GM23248 (cell line): ENCODE measurements around the gene VRK3. TPM values are rescaled to one million over a fixed set of nuclear protein-coding genes. Genes with fewer than 3 reads are reported as not detected.

Source experiments
- DNase-seq: peaks from one replicate; pipeline ENCODE4 v3.0.0-alpha.2; 2015
- H2AFZ ChIP-seq: fragments of 200-600 bp; sonication (generic); 2 replicates; pipeline ENCODE4 v1.6.1; 2016; ENCODE audit warnings: antibody characterized with exemption
- H3F3A ChIP-seq: fragments of 200-600 bp; sonication (generic); 2 replicates; pipeline ENCODE4 v1.6.1; 2016; ENCODE audit warnings: mild to moderate bottlenecking, antibody characterized with exemption, mixed run types; ENCODE audit not compliant: insufficient read depth
- H3K27ac ChIP-seq: fragments of 200-600 bp; sonication (generic); 2 replicates; pipeline ENCODE4 v1.5.1; 2016; ENCODE audit warnings: mild to moderate bottlenecking
- H3K27me3 ChIP-seq: fragments of 200-600 bp; sonication (generic); replicated peaks from 2 replicates; pipeline ENCODE4 v1.6.1; 2016; ENCODE audit warnings: mild to moderate bottlenecking; ENCODE audit not compliant: insufficient read depth
- H3K36me3 ChIP-seq: fragments of 200-600 bp; sonication (generic); 2 replicates; pipeline ENCODE4 v1.6.1; 2016; ENCODE audit warnings: low read depth, mild to moderate bottlenecking
- H3K4me1 ChIP-seq: fragments of 200-600 bp; sonication (generic); 2 replicates; pipeline ENCODE4 v1.6.1; 2016; ENCODE audit warnings: mild to moderate bottlenecking; ENCODE audit not compliant: insufficient read depth
- H3K4me2 ChIP-seq: fragments of 200-600 bp; sonication (generic); one replicate; pipeline ENCODE4 v1.6.1; 2016; ENCODE audit warnings: mild to moderate bottlenecking; ENCODE audit not compliant: unreplicated experiment
- H3K4me3 ChIP-seq: fragments of 200-600 bp; sonication (generic); 2 replicates; pipeline ENCODE4 v1.5.1; 2016; ENCODE audit warnings: mild to moderate bottlenecking
- H3K79me2 ChIP-seq: fragments of 200-600 bp; sonication (generic); 2 replicates; pipeline ENCODE4 v1.6.1; 2016; ENCODE audit warnings: mild to moderate bottlenecking; ENCODE audit not compliant: insufficient read depth
- H3K9ac ChIP-seq: fragments of 200-600 bp; sonication (generic); 2 replicates; pipeline ENCODE4 v1.6.1; 2016; ENCODE audit warnings: mild to moderate bottlenecking
- H3K9me2 ChIP-seq: fragments of 200-600 bp; sonication (generic); 2 replicates; pipeline ENCODE4 v1.6.1; 2016; ENCODE audit warnings: mixed run types, mild to moderate bottlenecking, moderate library complexity; ENCODE audit not compliant: insufficient read depth
- H3K9me3 ChIP-seq: fragments of 200-600 bp; sonication (generic); one replicate; pipeline ENCODE4 v1.6.1; 2017; ENCODE audit warnings: low read depth
- H4K20me1 ChIP-seq: fragments of 200-600 bp; sonication (generic); 2 replicates; pipeline ENCODE4 v1.6.0; 2016; ENCODE audit not compliant: insufficient read depth
- EZH2 ChIP-seq: fragments of 200-600 bp; sonication (generic); IDR thresholded peaks from 2 replicates; pipeline ENCODE4 v1.6.1; 2018; ENCODE audit warnings: antibody characterized with exemption, mild to moderate bottlenecking; ENCODE audit not compliant: insufficient read depth, poor library complexity, severe bottlenecking
- EZH2phosphoT487 ChIP-seq: fragments of 200-600 bp; sonication (generic); IDR thresholded peaks from 2 replicates; pipeline ENCODE4 v1.6.1; 2018; ENCODE audit warnings: antibody characterized with exemption, moderate library complexity, mild to moderate bottlenecking, low read depth; ENCODE audit not compliant: insufficient read depth
- WGBS, 2 experiments: methylation state at CpG; one replicate each; pipeline ENCODE4 v1.1.6; 2015 to 2017; ENCODE audit warnings: low lambda C conversion rate in 2 of 2, low coverage in 1 of 2; ENCODE audit errors: missing lambda C conversion rate in 2 of 2; 5-methylcytosine and 5-hydroxymethylcytosine counted together
- in situ Hi-C: fragments of 300-500 bp; cut with MboI; formaldehyde crosslinking; loops from 2 replicates; pipeline ENCODE4 v1.15.0; 2020
- polyA plus RNA-seq: library from polyadenylated mRNA; unstranded; fragments of >200 nt; fragmentation: Nextera tagmentation; extraction: Ambion mirVana; gene quantifications from 2 replicates; pipeline ENCODE4 v1.2.1, GENCODE V29; 2016
- total RNA-seq: library from RNA; depleted of rRNA; stranded (reverse); fragments of >200 nt; shearing (Covaris generic); gene quantifications from 2 replicates; pipeline ENCODE4 v1.2.3, GENCODE V29; 2014

The VRK3 gene
- total and polyA plus RNA-seq, 2 experiments from 2014 or later: 30.8 to 45.6 TPM

DNA sequence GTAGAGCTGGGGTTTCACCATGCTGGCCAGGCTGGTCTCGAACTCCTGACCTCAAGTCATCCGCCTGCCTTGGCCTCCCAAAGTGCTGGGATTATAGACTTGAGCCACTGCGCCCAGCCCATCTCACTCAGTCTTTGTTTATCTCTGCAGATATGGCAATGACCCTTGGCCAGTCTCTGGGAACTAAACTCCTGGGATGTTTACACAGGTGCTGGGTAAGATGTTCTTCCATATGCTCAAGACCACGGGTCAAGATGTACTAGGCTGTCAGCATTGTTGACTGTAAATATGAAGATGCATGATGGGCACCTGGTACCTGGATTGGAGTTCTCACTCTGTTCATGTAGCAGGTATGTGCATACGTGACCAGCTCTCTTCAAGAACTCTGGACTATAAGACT lies 36.5 kb upstream of the VRK3 start:
- TF ChIP-seq EZH2phosphoT487 (no peak), EZH2 (no peak)
- no peaks in the 10 kb centered on the region for H3K9me2 ChIP-seq
- DNase-seq: no peak
- H3K9me3 ChIP-seq: no peaks in the 10 kb centered on the region
- no peaks in the 10 kb centered on the region for H3K4me1 ChIP-seq
- H3K9ac ChIP-seq: no peak overlapping the region
- H2AFZ ChIP-seq: no peak overlapping the region
- no peaks in the 10 kb centered on the region for H3K27me3 ChIP-seq
- H3K36me3 ChIP-seq: no peaks in the 10 kb centered on the region
- WGBS, 2 experiments: 24 to 35% methylated on average over 5 of the region's 5 CpGs
- no peaks in the 10 kb centered on the region for H3K79me2 ChIP-seq
- in situ Hi-C loops: no loop called here
- no peak overlapping the region for H3K4me2 ChIP-seq
- H3K27ac ChIP-seq: no peak overlapping the region
- H3F3A ChIP-seq: no peaks in the 10 kb centered on the region
- no peaks in the 10 kb centered on the region for H4K20me1 ChIP-seq
- no peak overlapping the region for H3K4me3 ChIP-seq

DNA sequence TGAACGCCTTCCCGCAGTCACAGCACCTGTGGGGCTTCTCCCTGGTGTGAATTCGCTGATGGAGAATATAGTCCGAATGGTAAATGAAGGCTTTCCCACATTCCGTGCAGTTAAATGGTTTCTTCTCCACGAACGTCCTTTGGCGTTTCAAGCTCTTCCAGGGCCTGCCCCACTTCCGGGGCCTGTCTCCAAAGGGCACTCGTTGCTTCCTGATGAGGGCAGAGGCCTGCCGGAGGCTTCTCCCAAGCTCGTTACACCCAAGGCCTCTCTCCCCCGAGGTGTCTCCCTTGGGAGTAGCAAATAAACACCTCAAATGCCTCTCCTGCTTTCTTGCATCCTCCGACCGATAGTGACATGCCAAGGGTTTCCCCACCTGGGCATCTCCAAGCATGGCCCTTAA lies 34.9 kb upstream of the VRK3 start:
- WGBS, 2 experiments: 46 to 49% methylated on average over 15 of the region's 15 CpGs
- Histone ChIP-seq H3K27me3 (no peaks in the 10 kb centered on the region), H2AFZ (no peak overlapping the region), H3K9me2 (no peaks in the 10 kb centered on the region), H3K4me1 (no peaks in the 10 kb centered on the region), H4K20me1 (no peaks in the 10 kb centered on the region), H3K9ac (no peak overlapping the region), H3K79me2 (no peaks in the 10 kb centered on the region), H3K27ac (no peak overlapping the region), H3K4me2 (no peak overlapping the region), H3K9me3 (no peaks in the 10 kb centered on the region), H3K4me3 (no peak overlapping the region), H3F3A (no peaks in the 10 kb centered on the region), H3K36me3 (no peaks in the 10 kb centered on the region)
- no peak for DNase-seq
- TF ChIP-seq EZH2phosphoT487: no peak
- no peak for TF ChIP-seq EZH2
- in situ Hi-C loops: no loop called here

- TF ChIP-seq EZH2phosphoT487 (no peak), EZH2 (no peak)
- H3K4me1 ChIP-seq: no peaks in the 10 kb centered on the region
- in situ Hi-C loops: no loop called here
- H3K27ac ChIP-seq: no peak overlapping the region
- no peaks in the 10 kb centered on the region for H3K9me3 ChIP-seq
- WGBS, 2 experiments: 51 to 55% methylated on average over 6 of the region's 6 CpGs
- no peak overlapping the region for H3K4me2 ChIP-seq
- no peaks in the 10 kb centered on the region for H3K79me2 ChIP-seq
- no peak overlapping the region for H2AFZ ChIP-seq
- H3K9ac ChIP-seq: no peak overlapping the region
- H3K27me3 ChIP-seq: no peaks in the 10 kb centered on the region
- DNase-seq: no peak
- no peaks in the 10 kb centered on the region for H4K20me1 ChIP-seq
- no peaks in the 10 kb centered on the region for H3F3A ChIP-seq
- H3K4me3 ChIP-seq: no peak overlapping the region
- no peaks in the 10 kb centered on the region for H3K9me2 ChIP-seq
- no peaks in the 10 kb centered on the region for H3K36me3 ChIP-seq
Measured at GRCh38 chr19:50059045-50059444, 33.9 kb upstream of the VRK3 start.

DNA sequence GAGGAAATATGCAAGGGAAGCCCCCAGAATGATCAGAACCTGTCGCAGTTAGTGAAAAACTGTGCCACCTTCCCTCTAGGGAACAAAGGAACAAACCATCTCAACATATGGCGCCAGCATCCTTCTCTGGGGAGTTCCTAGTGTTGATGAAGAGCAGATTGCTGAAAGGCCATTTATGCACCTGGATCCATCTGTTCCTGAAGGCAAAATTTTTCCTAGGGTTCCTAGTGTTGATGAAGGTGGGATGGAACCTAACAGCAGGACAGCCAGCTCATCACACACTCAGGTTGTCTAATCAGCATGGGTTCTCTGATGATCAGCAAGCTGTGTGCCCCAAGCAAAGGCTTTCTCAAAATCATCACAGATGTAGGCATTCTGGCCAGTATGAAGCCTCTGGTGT lies 33.3 kb upstream of the VRK3 start:
- in situ Hi-C loops: no loop called here
- Histone ChIP-seq H3K4me2 (no peak overlapping the region), H3F3A (no peaks in the 10 kb centered on the region), H3K36me3 (no peaks in the 10 kb centered on the region), H3K27ac (no peak overlapping the region), H3K4me3 (no peak overlapping the region), H3K9me2 (no peaks in the 10 kb centered on the region), H3K79me2 (no peaks in the 10 kb centered on the region), H3K27me3 (no peaks in the 10 kb centered on the region), H4K20me1 (no peaks in the 10 kb centered on the region), H2AFZ (no peak overlapping the region), H3K4me1 (no peaks in the 10 kb centered on the region), H3K9me3 (no peaks in the 10 kb centered on the region), H3K9ac (no peak overlapping the region)
- no peak for TF ChIP-seq EZH2phosphoT487
- no peak for TF ChIP-seq EZH2
- WGBS, 2 experiments: 43 to 61% methylated on average over 2 of the region's 2 CpGs
- DNase-seq: no peak

- Histone ChIP-seq H3K4me2 (no peak overlapping the region), H3K79me2 (no peaks in the 10 kb centered on the region), H3K36me3 (no peaks in the 10 kb centered on the region), H3K9ac (no peak overlapping the region), H3F3A (no peaks in the 10 kb centered on the region; the same call in 1 of the 2 replicates), H3K9me2 (no peaks in the 10 kb centered on the region), H3K27me3 (no peaks in the 10 kb centered on the region), H2AFZ (no peak overlapping the region), H3K4me1 (no peaks in the 10 kb centered on the region), H3K27ac (no peak overlapping the region), H4K20me1 (no peaks in the 10 kb centered on the region), H3K9me3 (no peaks in the 10 kb centered on the region), H3K4me3 (no peak overlapping the region)
- 70 to 73% methylated on average over 4 of the region's 4 CpGs for WGBS, 2 experiments
- DNase-seq: no peak
- in situ Hi-C loops: no loop called here
- TF ChIP-seq EZH2 (no peak), EZH2phosphoT487 (no peak)
Measured at GRCh38 chr19:50053119-50053518, 27.9 kb upstream of the VRK3 start.
